ENCODE measurements around the gene MUS81. TPM values are rescaled to one million over a fixed set of nuclear protein-coding genes. Genes with fewer than 3 reads are reported as not detected.
A peak's percentile ranks its signal among the peaks of the same experiment; 100 is the strongest.

MUS81 gene
- total and polyA plus RNA-seq, 9 of the 15 experiments (the other 6 are each of a cell fraction or from before 2014, with no cell fraction given) = 13.4 to 118 (median 53.7) TPM

DNA sequence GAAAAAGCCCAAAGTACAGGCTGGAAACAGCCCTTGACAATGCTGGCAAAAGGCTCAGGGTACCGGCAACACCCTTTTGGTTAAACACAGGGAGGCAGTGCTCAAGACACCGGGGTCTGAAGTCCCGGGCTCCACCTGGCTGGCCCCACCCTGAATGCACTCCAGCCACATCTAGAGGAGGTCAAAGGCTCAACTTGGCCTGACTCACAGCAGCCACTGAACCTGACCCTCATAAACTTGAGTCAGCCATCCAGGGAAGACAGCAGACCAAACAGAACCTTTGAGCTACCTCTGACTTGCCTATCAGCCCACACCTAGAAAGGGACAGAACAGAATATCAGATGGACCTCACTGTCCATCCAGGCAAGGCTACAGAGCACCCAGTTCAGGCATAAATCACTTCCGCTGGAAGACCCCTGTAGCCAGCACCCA is 6.1 kb upstream of the MUS81 start:
- peaks cover 45% of the 10 kb centered on the region for H3K79me2 ChIP-seq (ENCODE audit: control insufficient read depth, insufficient read depth, low read length)
- ATAC-seq = no peak
- CTCF ChIA-PET (ENCODE audit: low intra/inter-chr PET ratio) = no interaction called here
- H3K27ac ChIP-seq (ENCODE audit: extremely low read depth, low read depth, low read length) = no peak overlapping the region
- H3K9me3 ChIP-seq (replicated peaks; ENCODE audit: control insufficient read depth, insufficient read depth, low read depth, low read length) = peaks cover 7% of the 10 kb centered on the region; the same call in 1 of the 2 replicates
- no peaks in the 10 kb centered on the region for H3K27me3 ChIP-seq (ENCODE audit: control insufficient read depth in 2 of 2, insufficient read depth in 2 of 2, low read length in 2 of 2)
- H3K4me3 ChIP-seq = no peak overlapping the region
- intact Hi-C loops (cut with micrococcal nuclease) (no loop called here), in situ Hi-C loops (cut with MboI) (no loop called here)
- POLR2A ChIA-PET = interaction anchor here (0.6 to 0.8 kb wide), 2 partner anchors 15 to 52 kb away, joined by 3 to 7 read pairs; no protein-coding TSS in a partner anchor
- H2AFZ ChIP-seq (ENCODE audit: low read depth, low read length) = no peak overlapping the region
- peaks cover 11% of the 10 kb centered on the region for H3K9me1 ChIP-seq (ENCODE audit: control insufficient read depth, insufficient read depth, low read length)
- BruUV-seq (replicated peaks) = no TSS peak
- DNase-seq (ENCODE audit: extremely low read depth in 1 of 4, low spot score in 3 of 4) = no peak
- 91% methylated on average over 4 of the region's 4 CpGs for WGBS (ENCODE audit: insufficient coverage, low coverage, missing lambda C conversion rate)
- no peak overlapping the region for H3K4me2 ChIP-seq (ENCODE audit: insufficient read depth, low read length)
- H3K9ac ChIP-seq (ENCODE audit: insufficient read depth in 1 of 2, low read depth in 2 of 2, low read length in 2 of 2) = no peak overlapping the region
- peaks cover 4 to 46% of the 10 kb centered on the region in 2 experiments; a peak in 3 of 5 replicates for H3K4me1 ChIP-seq (replicated peaks in 1 of 2; ENCODE audit: control insufficient read depth in 2 of 2, insufficient read depth in 2 of 2, low read length in 2 of 2)
- H4K20me1 ChIP-seq (replicated peaks; ENCODE audit: control insufficient read depth, insufficient read depth, low read length) = peaks cover 22% of the 10 kb centered on the region
- peaks cover 56% of the 10 kb centered on the region for H3K36me3 ChIP-seq (ENCODE audit: control insufficient read depth, insufficient read depth, low read length)
- peak; percentile 33; the same call in 1 of the 2 replicates for TF ChIP-seq GABPB1 (CRISPR knock-in tag; IDR thresholded peaks at IDR 0.05)
- TF ChIP-seq, protein P1, sequence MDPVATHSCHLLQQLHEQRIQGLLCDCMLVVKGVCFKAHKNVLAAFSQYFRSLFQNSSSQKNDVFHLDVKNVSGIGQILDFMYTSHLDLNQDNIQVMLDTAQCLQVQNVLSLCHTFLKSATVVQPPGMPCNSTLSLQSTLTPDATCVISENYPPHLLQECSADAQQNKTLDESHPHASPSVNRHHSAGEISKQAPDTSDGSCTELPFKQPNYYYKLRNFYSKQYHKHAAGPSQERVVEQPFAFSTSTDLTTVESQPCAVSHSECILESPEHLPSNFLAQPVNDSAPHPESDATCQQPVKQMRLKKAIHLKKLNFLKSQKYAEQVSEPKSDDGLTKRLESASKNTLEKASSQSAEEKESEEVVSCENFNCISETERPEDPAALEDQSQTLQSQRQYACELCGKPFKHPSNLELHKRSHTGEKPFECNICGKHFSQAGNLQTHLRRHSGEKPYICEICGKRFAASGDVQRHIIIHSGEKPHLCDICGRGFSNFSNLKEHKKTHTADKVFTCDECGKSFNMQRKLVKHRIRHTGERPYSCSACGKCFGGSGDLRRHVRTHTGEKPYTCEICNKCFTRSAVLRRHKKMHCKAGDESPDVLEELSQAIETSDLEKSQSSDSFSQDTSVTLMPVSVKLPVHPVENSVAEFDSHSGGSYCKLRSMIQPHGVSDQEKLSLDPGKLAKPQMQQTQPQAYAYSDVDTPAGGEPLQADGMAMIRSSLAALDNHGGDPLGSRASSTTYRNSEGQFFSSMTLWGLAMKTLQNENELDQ (CRISPR knock-in tag; IDR thresholded peaks at IDR 0.05; ENCODE audit: borderline replicate concordance) = 0 out of 2 replicates have a peak, but pooled peaks have one; percentile 62
- TF ChIP-seq PHF21A (IDR thresholded peaks at IDR 0.05; ENCODE audit: borderline replicate concordance, low read depth) = no peak
- peak; percentile 20; the same call in 1 of the 2 replicates for TF ChIP-seq POLR2A (conservative IDR thresholded peaks at IDR 0.05)
- 0 out of 2 replicates have a peak, but pooled peaks have one; percentile 7 for TF ChIP-seq SP1 (CRISPR knock-in tag; IDR thresholded peaks at IDR 0.05)
- 0 out of 2 replicates have a peak, but pooled peaks have one; percentile 10 for TF ChIP-seq SUPT5H (IDR thresholded peaks at IDR 0.05)
- no peak for FAIRE-seq
